Middle frontal gyrus (tissue), 1 donor: ENCODE data around the gene SERTAD4.

Experiments
- DNase-seq: peaks from one replicate; pipeline ENCODE4 v3.0.0-alpha.2; 2015; ENCODE audit warnings: low spot score; ENCODE audit errors: extremely low spot score

SERTAD4 gene

DNA sequence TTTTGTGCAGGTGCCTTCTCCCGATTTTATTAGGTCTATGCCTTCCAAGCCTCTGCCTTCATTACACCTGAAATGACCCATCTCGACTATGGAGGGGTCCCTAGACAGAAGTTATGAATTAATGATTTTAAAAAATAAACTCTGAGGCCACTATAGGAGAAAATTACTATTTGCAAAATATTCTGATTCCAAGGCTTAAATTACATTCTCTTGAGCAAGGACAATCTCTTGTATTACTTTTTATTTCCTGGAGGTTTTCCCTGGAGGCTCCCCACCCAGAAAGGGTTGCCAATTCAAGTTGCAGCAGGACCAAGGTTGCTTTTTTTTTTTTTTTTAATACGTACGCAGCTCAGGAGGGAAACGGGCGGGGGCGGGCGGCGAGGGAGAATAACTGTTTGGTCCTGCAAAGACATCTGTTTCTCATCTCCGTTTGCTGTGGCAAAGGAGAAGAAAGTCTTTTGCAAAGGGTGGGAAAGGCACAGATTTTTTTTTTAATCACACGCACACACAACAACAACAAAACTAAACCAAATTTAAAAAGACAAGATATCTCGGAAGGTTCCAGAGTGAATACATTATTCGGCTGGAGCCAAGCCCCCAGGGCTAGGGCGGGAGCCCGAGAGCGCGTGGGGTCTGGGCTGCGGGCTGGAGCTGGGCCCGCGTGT lies 618 bp upstream of the SERTAD4 start:
- no peak for DNase-seq

DNA sequence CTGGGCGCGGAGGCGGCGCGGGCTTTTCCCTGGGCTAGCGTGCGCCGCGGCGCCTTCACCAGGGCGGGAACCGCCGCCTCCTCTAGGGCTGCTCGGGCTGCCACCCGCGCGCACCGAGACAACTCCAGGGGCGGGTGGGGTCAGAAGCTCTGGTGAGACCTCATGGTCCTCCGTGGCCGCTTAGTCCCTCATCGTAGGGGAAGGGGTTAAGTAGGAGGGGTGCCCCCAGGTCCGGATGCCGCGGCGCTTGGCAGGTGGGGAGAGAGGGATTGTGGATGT lies 559 bp downstream of the SERTAD4 start:
- DNase-seq: no peak

DNA sequence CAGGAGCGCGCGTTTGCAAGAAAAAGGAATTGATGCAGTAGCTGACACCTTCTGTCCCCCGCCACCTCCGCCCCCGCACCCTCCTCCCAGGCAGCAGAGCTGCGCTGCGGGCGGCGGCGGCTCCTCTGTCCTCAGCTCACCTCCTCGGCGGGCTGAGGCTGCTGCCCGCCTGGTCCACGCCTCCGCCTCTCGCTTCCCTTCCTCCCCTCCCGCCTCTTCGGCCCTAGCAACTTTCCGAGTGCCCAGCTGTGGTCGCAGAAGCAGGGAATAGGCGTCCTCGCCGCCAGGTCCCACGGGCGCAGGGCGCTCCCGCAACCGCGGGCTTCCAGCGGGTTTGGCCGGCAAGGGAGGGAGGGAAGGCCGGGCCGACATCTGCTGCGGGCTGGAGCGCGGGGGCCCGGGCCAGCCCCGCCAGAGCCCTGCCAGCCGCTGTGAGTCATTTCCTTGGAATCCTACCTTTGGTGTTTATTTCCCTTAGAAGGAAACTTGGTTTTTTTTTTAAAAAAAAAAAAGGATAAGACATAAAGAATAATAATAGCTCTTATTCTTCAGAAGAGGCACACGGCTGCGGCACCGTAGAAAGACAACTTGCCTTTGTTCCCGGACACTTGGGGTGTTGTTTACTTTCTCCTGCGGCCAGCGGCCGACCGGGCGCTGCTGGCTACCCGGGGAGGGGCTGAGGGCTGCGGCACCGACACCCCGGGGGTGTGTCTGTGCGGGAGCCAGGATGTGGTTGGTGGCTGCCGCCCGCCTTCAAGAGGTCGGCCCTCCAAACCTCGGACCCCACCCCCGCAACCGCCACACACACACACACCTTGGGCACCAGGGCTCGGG lies 1.1 kb downstream of the SERTAD4 start:
- DNase-seq: no peak

- no peak for DNase-seq
Observed at GRCh38 chr1:210234329-210234757, 1.7 kb downstream of the SERTAD4 start.

- no peak for DNase-seq
Observed at GRCh38 chr1:210235363-210236053, 2.9 kb downstream of the SERTAD4 start.

DNA sequence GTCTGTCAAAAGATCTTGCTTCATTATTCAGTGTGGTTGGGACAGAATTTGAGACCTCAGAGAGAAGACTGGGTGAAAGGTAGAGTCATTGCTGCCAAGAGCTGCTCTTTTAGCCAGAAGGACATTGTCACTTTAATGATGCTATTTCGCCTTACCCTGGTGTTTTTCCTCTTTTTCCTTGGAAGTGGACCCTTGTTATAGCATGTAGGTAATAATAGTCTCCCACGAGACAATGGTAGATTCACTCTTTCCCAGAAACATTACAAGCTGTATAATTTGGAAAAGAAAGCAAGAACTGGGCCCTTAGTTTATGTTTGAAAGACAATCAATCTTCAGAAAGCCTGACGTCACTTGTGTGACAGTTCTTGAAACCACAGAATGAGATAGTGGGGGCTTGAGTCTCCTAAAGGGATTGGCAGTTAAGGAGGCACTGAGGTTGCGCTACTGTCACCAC lies 3.8 kb downstream of the SERTAD4 start:
- no peak for DNase-seq

GRCh38 chr1:210236840-210237409 lies 4.3 kb downstream of the SERTAD4 start:
- no peak for DNase-seq

DNA sequence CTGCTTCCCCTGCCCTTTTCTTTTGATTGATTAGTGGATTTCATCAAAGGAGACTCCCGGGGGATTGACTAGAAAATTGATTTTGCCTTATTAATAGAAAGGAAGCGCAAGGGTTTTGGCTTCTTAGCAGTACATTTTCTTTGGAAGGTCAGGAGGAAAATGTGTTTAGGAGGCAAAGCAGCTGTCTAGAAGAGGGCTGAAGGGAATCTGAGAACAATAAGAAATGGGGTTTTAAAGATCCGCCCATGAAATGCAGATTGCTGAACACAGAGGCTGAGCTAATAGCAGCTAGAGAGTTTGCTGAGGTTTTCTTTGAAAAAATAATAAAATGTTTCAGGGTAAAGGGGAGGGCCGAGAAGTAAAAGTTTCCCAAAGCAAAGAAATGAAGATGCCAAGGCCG lies 4.9 kb downstream of the SERTAD4 start:
- DNase-seq: no peak

- DNase-seq: no peak
Observed at GRCh38 chr1:210237981-210238380, 5.4 kb downstream of the SERTAD4 start.

DNA sequence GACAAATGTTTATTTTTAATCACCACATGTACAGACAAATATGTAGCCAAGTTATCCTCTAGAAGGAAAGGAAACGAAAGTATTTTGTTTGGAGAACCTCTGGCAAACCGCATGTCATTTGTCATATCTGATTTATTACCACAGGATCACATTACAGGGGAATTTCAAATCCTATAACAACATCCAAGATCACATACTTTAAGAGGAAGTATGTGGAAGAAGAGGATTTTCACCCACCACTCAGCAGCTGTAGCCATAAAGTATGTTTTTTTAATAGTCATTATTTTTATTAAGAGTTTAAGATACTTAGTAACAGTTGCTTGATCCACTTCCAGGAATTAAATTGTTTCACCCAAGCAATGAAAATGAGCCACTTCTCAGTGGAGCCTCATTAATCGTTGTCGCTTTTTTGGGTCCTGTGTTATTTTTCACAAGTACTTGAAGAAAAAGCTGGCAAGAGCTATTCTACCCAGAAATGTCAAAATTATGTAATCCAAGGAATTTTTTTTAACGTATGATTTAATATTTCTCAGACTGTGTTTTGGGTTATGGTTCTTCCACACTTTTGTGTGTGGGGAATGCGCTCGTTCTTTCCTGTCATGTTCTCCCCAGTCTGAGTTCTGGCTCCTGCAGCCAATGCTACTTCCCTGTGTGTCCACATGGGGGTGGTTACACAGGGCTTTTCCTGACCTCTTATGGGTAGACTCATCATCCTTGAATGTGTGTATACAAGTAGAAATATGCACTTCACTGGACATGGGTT lies 6.9 kb downstream of the SERTAD4 start:
- no peak for DNase-seq

DNA sequence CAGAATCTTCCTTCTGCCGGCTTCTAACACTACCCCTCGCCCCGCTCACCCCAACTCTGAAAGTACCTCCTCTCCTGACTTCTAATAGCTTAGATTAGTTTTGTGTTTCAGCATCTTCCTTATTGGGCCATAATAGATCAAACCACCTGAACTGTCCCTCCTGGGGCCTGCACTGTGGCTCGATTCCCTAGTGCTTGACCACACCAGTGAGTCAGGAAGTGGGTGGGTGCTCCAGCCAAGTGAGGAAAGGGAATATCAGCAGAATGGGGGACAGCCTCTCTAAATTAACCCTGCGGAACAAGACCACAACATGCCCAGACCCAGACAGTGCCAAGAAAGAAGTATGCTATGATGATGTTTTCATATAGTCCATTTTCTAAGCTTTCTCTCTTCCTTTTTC lies 8.5 kb downstream of the SERTAD4 start:
- no peak for DNase-seq

GRCh38 chr1:210244746-210245367 lies 12.3 kb downstream of the SERTAD4 start:
- no peak for DNase-seq

DNA sequence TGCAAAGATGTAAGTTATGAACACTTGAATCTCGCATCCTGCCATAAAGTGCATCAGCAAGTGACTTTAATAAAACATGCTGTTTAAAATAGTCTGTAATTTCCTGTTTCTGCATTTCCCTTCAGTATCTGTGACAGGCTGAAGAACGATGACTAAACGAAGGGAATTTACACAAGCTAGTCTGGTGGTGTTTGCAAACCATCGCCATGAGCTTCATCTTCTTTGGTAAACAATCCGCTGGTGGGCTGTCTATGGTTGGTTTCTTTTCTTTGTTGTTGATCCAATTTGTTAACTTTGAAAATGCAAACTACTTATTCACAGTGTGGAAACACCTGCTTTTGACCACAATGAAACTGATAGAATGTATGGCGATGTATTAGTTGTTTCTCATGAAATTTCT lies 13.9 kb downstream of the SERTAD4 start:
- no peak for DNase-seq

DNA sequence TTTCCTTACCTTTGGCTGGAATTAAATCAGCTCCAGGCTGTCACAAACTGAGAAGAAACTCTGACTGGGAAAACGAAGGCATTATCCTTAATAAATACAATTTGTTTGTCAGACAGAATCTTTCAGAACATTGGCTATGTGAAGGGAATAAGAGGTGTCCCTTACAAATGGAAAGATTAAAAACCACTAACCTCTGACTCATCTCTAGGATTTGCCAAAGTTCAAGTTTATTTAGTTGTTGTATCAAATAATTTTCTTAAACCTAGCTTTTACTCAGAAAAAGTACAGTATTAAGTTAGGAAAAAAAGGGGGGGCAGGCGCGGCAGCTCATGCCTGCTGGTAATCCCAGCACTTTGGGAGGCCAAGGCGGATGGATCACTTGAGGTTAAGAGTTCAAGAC lies 15.7 kb downstream of the SERTAD4 start:
- DNase-seq: no peak

- DNase-seq: no peak
Observed at GRCh38 chr1:210250665-210250997, 18.0 kb downstream of the SERTAD4 start.

GRCh38 chr1:210250998-210251679 lies 18.5 kb downstream of the SERTAD4 start:
- DNase-seq: peak; percentile 68

DNA sequence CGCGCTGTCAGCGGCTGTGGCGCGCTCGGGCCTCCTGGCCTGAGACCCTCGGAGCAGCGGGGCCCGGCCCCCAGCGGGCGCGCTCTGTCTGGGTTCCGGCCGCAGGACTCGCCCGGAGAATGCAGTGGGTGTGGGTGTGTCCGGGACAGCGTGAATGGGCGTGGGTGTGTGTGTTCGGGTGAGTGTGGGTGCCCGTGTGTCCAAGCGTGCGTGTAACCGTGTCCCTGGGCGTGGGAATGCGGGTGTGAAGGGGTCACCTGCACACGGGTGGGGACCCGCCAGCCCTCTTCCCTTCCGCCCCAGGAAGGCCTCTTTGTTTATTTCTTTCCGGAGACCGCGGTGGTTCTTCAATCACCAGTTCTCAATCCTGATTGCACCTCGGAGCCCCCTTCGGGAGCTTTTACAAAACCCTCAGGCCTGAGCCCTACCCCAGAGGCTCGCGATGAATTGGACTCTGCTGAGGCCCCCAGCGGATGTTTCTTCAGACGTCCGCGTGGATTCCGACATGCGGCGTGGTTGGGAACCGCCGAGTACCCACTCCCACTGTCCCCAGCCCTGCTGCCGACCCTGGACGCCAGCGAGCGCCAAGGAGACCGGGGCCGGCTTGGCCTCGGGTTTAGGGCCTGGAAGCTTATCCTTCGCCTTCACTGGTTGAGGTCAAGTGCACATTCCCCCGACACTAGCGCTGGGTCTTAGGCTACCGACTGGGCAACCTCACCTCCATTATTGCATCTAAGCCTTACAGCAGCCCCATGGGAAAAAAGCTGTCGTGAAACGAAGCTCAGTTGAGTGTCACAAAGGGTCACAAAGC lies 19.3 kb downstream of the SERTAD4 start:
- no peak for DNase-seq

DNA sequence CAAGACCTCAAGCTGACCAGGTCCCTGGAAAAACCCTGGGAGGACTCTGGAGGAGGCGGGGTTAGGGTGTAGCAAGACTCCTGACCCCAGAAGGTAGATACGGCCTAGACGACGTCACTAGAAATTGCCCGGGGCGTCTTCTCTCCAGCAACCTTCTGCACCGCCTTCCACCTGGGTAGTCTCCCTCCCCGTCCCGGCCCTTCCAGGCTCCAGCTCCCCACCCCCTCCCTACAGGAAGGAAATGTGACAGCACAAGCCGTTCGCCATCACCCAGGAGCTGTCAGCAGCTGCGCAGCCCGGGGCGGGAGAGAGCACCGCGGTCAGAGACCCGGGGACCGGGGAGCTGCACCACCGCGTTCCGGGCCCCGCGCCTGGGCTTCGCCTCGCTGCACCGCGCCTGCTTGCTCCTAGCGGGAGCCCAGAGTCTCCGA lies 20.0 kb downstream of the SERTAD4 start:
- no peak for DNase-seq

DNA sequence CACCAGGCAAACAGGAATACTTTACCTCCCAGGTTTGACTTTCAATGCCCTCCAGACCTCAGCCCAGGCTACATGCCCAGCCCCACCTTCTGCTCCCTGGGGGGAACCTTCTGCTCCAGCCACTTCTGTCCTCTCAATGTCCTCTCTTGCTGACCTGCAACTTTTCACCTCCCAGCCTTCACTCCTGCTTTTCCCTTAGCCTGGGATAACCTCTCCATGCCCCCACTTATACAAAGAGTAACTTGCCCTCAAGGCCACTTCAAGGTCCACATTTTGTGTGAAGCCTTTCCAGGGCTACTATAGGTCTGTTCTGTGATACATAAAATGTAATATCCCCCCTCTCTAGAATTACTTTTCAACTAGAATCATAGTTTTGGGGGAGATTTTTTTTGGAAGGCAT lies 21.7 kb downstream of the SERTAD4 start:
- no peak for DNase-seq
